ENCODE results near the gene MYO18B. TPM values are rescaled to one million over a fixed set of nuclear protein-coding genes. Genes with fewer than 3 reads are reported as not detected.

Gene MYO18B
- total RNA-seq, 1 donor from 2014 or later, result 0.07 TPM

DNA sequence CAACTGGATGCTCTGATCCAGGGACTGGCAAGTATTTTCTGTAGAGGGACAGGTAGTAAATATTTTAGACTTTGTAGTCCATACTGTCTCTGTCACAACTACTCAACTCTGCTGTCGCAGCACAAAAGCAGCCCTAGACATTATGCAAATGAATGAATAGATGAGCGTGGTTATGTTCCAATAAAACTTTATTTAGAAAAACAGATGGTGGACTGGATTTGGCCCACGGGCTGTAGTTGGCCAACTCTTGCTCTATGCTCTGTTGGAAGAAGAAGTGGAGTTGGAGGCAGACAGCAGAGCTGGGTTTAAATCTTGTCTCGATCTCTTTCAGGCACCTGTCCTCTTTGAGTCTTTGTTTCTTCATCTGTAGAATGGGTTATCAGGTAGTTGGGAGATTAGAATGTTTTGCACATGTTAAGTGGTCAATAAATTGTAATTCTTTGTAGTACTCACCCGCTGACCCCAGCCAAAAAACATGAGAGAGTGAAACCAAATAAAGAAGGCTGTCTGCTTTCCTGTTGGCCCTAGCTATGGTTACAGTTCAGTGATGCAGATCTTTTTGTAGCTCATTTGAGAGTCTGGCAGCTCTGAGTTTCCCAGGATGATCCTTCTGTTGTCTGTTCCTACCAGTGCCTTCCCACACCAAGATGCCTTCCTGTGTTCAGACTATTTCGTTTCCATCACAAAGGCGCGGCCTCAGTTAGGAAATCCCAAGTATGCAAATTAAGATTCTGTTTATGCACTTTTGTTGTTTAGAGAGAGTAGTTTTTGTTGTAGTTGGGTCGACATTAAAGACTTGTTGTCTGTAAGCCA is 229.2 kb downstream of the MYO18B start:
- Histone ChIP-seq H3K9ac (ENCODE audit: low read length) (no peak overlapping the region), H4K20me1 (ENCODE audit: insufficient read depth, low read length) (no peaks in the 10 kb centered on the region), H3K9me3 (ENCODE audit: insufficient read depth, low read depth, low read length) (no peaks in the 10 kb centered on the region), H3K27ac (ENCODE audit: low read depth, low read length) (no peak overlapping the region), H3K4me2 (ENCODE audit: low read length) (no peak overlapping the region), H2AFZ (ENCODE audit: low read depth, low read length) (no peak overlapping the region), H3K4me3 (ENCODE audit: insufficient read depth, low read depth, low read length) (no peak overlapping the region), H3K4me1 (ENCODE audit: insufficient read depth, low read length) (no peaks in the 10 kb centered on the region), H3K79me2 (ENCODE audit: insufficient read depth, low read length) (no peaks in the 10 kb centered on the region), H3K36me3 (ENCODE audit: insufficient read depth, low read length) (no peaks in the 10 kb centered on the region), H3K27me3 (ENCODE audit: insufficient read depth, low read length) (no peaks in the 10 kb centered on the region)
- H3K4me3 Mint-ChIP-seq (ENCODE audit: unreplicated experiment), result no peak overlapping the region
- H3K36me3 Mint-ChIP-seq (ENCODE audit: low read depth, unreplicated experiment), result no peaks in the 10 kb centered on the region
- H3K4me1 Mint-ChIP-seq (ENCODE audit: low read depth, unreplicated experiment), result peaks cover 2% of the 10 kb centered on the region
- no peak for FAIRE-seq
- H3K9me3 Mint-ChIP-seq (ENCODE audit: unreplicated experiment), result no peaks in the 10 kb centered on the region
- peaks cover 6% of the 10 kb centered on the region for H3K27me3 Mint-ChIP-seq (ENCODE audit: low read depth, unreplicated experiment)
- no peak overlapping the region for H3K27ac Mint-ChIP-seq (ENCODE audit: unreplicated experiment)
- no peak for DNase-seq (ENCODE audit: low read depth)
- no peak for TF ChIP-seq EZH2 (IDR thresholded peaks at IDR 0.05; ENCODE audit: insufficient read depth, low read length)
- TF ChIP-seq, protein P1, sequence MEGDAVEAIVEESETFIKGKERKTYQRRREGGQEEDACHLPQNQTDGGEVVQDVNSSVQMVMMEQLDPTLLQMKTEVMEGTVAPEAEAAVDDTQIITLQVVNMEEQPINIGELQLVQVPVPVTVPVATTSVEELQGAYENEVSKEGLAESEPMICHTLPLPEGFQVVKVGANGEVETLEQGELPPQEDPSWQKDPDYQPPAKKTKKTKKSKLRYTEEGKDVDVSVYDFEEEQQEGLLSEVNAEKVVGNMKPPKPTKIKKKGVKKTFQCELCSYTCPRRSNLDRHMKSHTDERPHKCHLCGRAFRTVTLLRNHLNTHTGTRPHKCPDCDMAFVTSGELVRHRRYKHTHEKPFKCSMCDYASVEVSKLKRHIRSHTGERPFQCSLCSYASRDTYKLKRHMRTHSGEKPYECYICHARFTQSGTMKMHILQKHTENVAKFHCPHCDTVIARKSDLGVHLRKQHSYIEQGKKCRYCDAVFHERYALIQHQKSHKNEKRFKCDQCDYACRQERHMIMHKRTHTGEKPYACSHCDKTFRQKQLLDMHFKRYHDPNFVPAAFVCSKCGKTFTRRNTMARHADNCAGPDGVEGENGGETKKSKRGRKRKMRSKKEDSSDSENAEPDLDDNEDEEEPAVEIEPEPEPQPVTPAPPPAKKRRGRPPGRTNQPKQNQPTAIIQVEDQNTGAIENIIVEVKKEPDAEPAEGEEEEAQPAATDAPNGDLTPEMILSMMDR (IDR thresholded peaks at IDR 0.05; ENCODE audit: insufficient read depth, low read depth, low read length), result no peak

DNA sequence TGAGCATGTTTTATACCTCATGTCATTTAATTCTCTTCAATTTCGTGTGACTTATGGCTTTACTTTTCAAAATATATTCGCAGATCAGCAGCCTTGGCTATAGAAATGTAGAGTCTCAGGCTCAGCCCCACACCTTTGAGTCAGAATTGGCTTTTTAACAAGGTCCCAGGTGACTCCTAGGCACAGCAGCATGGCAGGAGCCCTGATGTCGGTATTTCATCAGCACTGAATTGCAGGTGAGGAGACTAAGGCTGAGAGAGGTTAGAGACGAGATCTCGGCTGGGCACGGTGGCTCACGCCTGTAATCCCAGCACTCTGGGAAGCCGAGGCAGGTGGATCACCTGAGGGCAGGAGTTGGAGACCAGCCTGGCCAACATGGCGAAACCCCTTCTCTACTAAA is 230.4 kb downstream of the MYO18B start:
- no peak overlapping the region for H3K9ac ChIP-seq (ENCODE audit: low read length)
- no peaks in the 10 kb centered on the region for H3K36me3 ChIP-seq (ENCODE audit: insufficient read depth, low read length)
- no peaks in the 10 kb centered on the region for H3K4me1 ChIP-seq (ENCODE audit: insufficient read depth, low read length)
- no peaks in the 10 kb centered on the region for H4K20me1 ChIP-seq (ENCODE audit: insufficient read depth, low read length)
- no peak overlapping the region for H3K4me2 ChIP-seq (ENCODE audit: low read length)
- H3K27ac ChIP-seq (ENCODE audit: low read depth, low read length), result no peak overlapping the region
- DNase-seq (ENCODE audit: low read depth), result no peak
- no peak for FAIRE-seq
- no peaks in the 10 kb centered on the region for H3K79me2 ChIP-seq (ENCODE audit: insufficient read depth, low read length)
- no peaks in the 10 kb centered on the region for H3K9me3 ChIP-seq (ENCODE audit: insufficient read depth, low read depth, low read length)
- Mint-ChIP-seq H3K4me1 (ENCODE audit: low read depth, unreplicated experiment) (no peaks in the 10 kb centered on the region), H3K27me3 (ENCODE audit: low read depth, unreplicated experiment) (peaks cover 8% of the 10 kb centered on the region), H3K36me3 (ENCODE audit: low read depth, unreplicated experiment) (no peaks in the 10 kb centered on the region), H3K27ac (ENCODE audit: unreplicated experiment) (no peak overlapping the region), H3K9me3 (ENCODE audit: unreplicated experiment) (no peaks in the 10 kb centered on the region), H3K4me3 (ENCODE audit: unreplicated experiment) (no peak overlapping the region)
- no peaks in the 10 kb centered on the region for H3K27me3 ChIP-seq (ENCODE audit: insufficient read depth, low read length)
- H2AFZ ChIP-seq (ENCODE audit: low read depth, low read length), result no peak overlapping the region
- no peak overlapping the region for H3K4me3 ChIP-seq (ENCODE audit: insufficient read depth, low read depth, low read length)
- TF ChIP-seq EZH2 (IDR thresholded peaks at IDR 0.05; ENCODE audit: insufficient read depth, low read length), result no peak
- TF ChIP-seq, protein P1 (IDR thresholded peaks at IDR 0.05; ENCODE audit: insufficient read depth, low read depth, low read length), result no peak

DNA sequence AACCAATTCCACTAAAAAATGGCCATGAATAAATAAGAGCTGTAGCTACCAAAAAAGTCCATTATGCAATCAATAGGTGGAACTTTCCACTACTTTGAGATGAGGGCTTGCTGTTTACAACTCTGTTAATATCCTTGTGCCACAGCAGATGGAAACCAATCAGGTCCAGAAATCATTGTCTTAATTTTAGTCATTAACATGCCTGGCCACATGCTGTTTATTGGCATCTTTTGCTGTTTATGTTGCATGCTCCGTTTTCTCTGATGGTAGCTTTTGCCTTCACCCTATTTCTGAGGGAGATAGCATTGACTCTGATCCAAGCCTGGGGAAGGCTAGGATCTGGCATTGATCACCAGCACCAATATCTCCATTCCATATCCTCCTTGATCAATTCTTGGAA is 234.4 kb downstream of the MYO18B start:
- no peak overlapping the region for H3K4me3 Mint-ChIP-seq (ENCODE audit: unreplicated experiment)
- no peak for TF ChIP-seq EZH2 (IDR thresholded peaks at IDR 0.05; ENCODE audit: insufficient read depth, low read length)
- TF ChIP-seq, protein P1 (IDR thresholded peaks at IDR 0.05; ENCODE audit: insufficient read depth, low read depth, low read length), result no peak

More for the DNA sequence above, 234.4 kb downstream of the MYO18B start:
- Mint-ChIP-seq H3K27ac (ENCODE audit: unreplicated experiment) (no peak overlapping the region), H3K4me1 (ENCODE audit: low read depth, unreplicated experiment) (no peaks in the 10 kb centered on the region), H3K27me3 (ENCODE audit: low read depth, unreplicated experiment) (peaks cover 31% of the 10 kb centered on the region), H3K9me3 (ENCODE audit: unreplicated experiment) (no peaks in the 10 kb centered on the region), H3K36me3 (ENCODE audit: low read depth, unreplicated experiment) (no peaks in the 10 kb centered on the region)
- no peak overlapping the region for H2AFZ ChIP-seq (ENCODE audit: low read depth, low read length)
- H3K9ac ChIP-seq (ENCODE audit: low read length), result no peak overlapping the region
- H3K27me3 ChIP-seq (ENCODE audit: insufficient read depth, low read length), result no peaks in the 10 kb centered on the region
- no peak for DNase-seq (ENCODE audit: low read depth)
- no peaks in the 10 kb centered on the region for H4K20me1 ChIP-seq (ENCODE audit: insufficient read depth, low read length)
- no peaks in the 10 kb centered on the region for H3K79me2 ChIP-seq (ENCODE audit: insufficient read depth, low read length)
- H3K27ac ChIP-seq (ENCODE audit: low read depth, low read length), result no peak overlapping the region
- no peak for FAIRE-seq
- no peaks in the 10 kb centered on the region for H3K4me1 ChIP-seq (ENCODE audit: insufficient read depth, low read length)
- no peaks in the 10 kb centered on the region for H3K36me3 ChIP-seq (ENCODE audit: insufficient read depth, low read length)
- no peak overlapping the region for H3K4me2 ChIP-seq (ENCODE audit: low read length)
- H3K4me3 ChIP-seq (ENCODE audit: insufficient read depth, low read depth, low read length), result no peak overlapping the region
- H3K9me3 ChIP-seq (ENCODE audit: insufficient read depth, low read depth, low read length), result no peaks in the 10 kb centered on the region

Data from astrocyte (in vitro differentiated cells and primary cell).